ENCODE measurements around the gene MYO1F.
"Not testable (repeated sequence)": the region's sequence is repeated elsewhere in the genome, so short reads cannot be mapped to it uniquely, and the experiment has no call there.

MYO1F gene

DNA sequence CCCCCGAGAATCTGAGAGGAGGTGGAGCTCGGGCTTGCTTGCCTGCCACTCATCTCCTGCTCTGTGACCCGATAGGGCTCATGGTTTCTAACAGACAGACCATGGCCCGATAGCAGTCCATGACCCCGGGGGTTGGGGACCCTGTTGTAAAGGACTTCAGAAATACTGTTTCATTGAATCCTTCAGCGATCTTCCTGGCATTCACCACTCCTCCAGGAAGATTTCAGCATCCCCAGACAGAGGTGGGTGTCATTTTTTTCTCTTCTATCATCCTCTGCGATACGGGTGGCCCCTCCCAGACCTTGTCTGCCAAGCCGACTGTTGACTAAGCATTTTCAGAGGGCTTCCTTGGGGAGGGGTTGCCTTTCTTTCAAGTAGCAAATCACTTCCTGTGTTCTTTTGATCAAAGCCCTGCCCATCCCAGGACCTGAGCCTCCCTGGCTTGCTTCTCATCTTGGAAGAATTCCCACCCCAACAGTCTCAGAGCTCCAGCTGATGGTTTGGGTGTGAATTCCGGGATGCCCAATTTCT, 1.7 kb downstream of the MYO1F start:
- H3K27ac ChIP-seq: no peak overlapping the region
- DNase-seq (ENCODE audit: low spot score): no peak
- TF ChIP-seq, protein P1, sequence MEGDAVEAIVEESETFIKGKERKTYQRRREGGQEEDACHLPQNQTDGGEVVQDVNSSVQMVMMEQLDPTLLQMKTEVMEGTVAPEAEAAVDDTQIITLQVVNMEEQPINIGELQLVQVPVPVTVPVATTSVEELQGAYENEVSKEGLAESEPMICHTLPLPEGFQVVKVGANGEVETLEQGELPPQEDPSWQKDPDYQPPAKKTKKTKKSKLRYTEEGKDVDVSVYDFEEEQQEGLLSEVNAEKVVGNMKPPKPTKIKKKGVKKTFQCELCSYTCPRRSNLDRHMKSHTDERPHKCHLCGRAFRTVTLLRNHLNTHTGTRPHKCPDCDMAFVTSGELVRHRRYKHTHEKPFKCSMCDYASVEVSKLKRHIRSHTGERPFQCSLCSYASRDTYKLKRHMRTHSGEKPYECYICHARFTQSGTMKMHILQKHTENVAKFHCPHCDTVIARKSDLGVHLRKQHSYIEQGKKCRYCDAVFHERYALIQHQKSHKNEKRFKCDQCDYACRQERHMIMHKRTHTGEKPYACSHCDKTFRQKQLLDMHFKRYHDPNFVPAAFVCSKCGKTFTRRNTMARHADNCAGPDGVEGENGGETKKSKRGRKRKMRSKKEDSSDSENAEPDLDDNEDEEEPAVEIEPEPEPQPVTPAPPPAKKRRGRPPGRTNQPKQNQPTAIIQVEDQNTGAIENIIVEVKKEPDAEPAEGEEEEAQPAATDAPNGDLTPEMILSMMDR (IDR thresholded peaks at IDR 0.05): no peak
- peak overlapping the region; percentile 62 for H3K4me3 ChIP-seq

DNA sequence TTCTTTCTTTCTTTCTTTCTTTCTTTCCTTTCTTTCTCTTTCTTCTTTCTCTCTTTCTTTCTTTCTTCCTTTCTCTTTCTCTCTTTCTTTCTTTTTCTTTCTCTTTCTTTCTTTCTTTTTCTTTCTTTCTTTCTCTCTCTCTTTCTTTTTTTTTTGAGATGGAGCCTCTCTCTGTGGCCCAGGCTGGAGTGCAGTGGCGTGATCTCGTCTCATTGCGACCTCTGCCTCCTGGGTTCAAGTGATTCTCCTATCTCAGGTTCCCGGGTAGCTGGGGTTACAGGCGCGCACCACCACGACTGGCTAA, 2.7 kb downstream of the MYO1F start:
- not testable (repeated sequence) for H3K27ac ChIP-seq; DNase-seq (ENCODE audit: low spot score); H3K4me3 ChIP-seq

DNA sequence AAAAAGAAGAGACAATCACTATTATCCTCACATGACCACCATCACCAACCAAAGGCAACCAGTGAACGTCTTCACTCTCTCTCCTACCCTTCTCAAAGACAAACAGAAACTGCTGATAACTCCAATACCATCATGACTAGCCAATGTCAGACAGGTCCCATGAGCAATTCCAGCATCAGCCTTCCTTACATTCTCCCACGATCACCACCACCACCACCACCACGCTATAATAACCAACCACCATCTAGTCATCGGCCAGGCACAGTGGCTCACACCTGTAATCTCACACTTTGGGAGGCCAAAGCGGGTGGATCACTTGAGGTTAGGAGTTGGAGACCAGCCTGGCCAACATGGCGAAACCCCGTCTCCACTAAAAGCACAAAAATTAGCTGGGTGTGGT, 3.9 kb downstream of the MYO1F start:
- no peak overlapping the region for H3K4me3 ChIP-seq
- no peak for DNase-seq (ENCODE audit: low spot score)
- TF ChIP-seq, protein P1 (IDR thresholded peaks at IDR 0.05): no peak
- no peak overlapping the region for H3K27ac ChIP-seq

DNA sequence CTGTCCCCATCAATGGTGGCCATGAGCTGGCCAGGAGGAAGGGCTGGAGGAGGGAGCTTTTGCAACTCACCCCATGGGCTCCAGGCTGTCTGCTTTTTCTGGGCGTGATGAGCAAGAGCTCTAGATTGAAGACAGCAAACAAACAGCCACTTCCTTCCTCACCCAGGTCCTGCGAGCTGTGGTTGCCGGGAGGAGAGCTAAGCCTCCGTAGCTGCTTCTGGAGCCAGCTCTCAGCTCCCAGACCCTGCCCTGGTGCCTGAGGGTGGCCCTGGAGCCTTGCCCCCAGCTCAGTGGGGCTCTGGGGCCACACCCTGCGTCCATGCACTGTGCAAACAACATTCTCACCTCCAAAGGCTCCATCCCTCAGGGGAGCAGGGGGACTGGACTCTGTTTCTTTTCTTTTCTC, 6.2 kb downstream of the MYO1F start:
- TF ChIP-seq, protein P1 (IDR thresholded peaks at IDR 0.05): no peak
- Histone ChIP-seq H3K27ac (no peak overlapping the region), H3K4me3 (no peak overlapping the region)
- DNase-seq (ENCODE audit: low spot score): no peak

DNA sequence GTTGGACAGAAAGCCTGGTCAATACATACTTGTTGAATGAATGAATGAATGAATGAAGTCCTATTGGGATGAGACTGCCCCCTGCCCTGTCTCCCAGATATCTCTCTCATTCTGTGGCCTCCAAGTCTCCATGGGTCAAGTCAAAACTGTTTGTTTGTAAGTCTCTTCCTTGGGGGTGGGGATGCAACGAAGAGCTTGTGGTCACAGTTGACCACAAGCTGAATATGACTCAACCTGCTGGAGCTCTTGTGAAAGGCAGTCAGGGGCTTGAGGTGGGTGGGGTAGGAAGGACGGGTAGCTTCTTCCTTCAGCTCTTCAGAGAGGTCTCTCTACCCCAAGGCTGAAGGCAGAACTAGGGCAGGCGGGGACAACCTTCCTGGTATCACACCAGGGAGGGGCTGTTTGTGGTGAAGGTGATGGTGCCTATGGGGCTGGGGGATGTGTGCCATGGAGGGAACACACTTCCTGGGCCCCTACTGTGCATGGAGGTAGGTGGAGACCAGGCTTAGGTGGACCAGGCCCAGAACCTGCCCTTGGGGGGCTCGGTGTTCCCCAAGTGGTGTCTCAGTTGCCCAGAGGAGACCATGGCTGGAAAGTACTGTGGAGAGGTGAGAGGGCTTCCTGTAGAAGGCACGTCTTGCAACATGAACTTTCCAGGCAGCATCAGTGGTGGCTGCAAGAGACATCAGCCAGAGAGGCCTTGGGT, 8.0 kb downstream of the MYO1F start:
- TF ChIP-seq, protein P1 (IDR thresholded peaks at IDR 0.05): no peak
- no peak overlapping the region for H3K4me3 ChIP-seq
- H3K27ac ChIP-seq: peak overlapping the region in 1 of 2 donors; percentile 40
- DNase-seq (ENCODE audit: low spot score): no peak

DNA sequence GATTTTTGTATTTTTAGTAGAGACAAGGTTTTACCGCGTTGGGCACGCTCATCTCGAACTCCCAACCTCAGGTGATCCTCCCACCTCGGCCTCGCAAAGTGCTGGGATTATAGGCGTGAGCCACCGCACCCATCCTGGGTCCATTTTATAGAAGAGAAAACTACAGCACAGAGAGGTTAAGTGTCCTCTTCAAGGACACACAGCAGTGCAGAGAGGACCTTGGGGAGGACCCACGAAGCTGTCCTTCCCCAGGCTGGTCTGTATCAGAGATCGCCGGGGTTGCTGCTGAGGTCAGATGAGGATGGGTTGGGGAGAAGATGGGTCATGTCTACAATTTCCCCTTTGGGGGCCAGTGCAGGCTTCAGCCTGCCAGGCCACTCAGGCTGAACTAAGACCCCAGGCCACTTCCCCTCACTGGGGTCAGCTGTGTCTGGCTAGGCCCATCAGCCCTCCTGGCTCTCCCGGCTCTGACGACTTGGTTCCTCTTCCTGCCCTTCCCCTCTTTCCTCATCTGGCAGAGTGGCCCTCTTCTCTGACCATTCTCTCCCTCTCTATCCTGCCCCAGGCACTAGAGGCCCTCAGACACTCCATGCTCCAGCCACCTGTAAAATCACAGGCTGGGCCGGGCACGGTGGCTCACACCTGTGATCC, 9.6 kb downstream of the MYO1F start:
- Histone ChIP-seq H3K4me3 (no peak overlapping the region), H3K27ac (peak overlapping the region in 1 of 2 donors; percentile 11)
- DNase-seq (ENCODE audit: low spot score): no peak
- TF ChIP-seq, protein P1 (IDR thresholded peaks at IDR 0.05): no peak

DNA sequence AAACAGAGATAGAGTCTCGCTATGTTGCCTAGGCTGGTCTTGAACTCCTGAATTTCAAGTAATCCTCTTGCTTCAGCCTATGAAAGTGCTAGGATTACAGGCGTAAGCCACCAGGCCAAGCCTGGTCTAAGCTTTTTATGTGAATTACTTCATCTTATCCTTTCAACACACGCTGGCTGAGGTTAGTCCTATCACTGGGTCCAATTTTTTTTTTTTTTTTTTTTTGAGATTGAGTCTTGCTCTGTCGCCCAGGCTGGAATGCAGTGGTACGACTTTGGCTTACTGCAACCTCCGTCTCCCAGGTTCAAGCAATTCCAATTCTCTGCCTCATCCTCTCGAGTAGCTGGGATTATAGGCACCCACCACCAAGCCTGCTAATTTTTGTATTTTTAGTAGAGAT, 10.4 kb downstream of the MYO1F start:
- Histone ChIP-seq H3K27ac (no peak overlapping the region), H3K4me3 (no peak overlapping the region)
- TF ChIP-seq, protein P1 (IDR thresholded peaks at IDR 0.05): no peak
- DNase-seq (ENCODE audit: low spot score): no peak

DNA sequence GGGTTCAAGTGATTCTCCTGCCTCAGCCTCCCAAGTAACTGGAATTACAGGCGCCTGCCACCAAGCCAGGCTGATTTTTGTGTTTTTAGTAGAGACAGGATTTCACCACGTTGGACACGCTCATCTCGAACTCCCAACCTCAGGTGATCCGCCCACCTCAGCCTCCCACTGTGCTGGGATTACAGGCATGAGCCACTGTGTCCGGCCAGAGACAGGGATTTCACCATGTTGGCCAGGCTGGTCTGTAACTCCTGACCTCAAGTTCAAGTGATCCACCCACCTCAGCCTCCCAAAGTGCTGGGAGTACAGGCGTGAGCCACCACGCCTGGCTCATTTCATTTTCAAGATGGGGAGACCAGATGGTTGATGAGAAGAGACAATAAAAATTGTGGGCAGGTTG, 12.4 kb downstream of the MYO1F start:
- not testable (repeated sequence) for H3K27ac ChIP-seq; H3K4me3 ChIP-seq; DNase-seq (ENCODE audit: low spot score)

Data from coronary artery (tissue), 2 donors.